WTC11 (cell line): Measurements from ENCODE around the gene APOBEC2. TPM values are rescaled to one million over a fixed set of nuclear protein-coding genes. Genes with fewer than 3 reads are reported as not detected.
A peak's percentile ranks its signal among the peaks of the same experiment; 100 is the strongest.

Experiments
- ATAC-seq: fragments of 200-7000 bp; cut with Tn5 transposase; 2 replicates; pipeline ENCODE4 v1.10.0; 2021; ENCODE audit warnings: mild to moderate bottlenecking, moderate library complexity
- CTCF ChIA-PET: fragments of 300-600 bp; sonication (Branson Sonifier 250); formaldehyde crosslinking; loops from one replicate; lab custom pipeline; 2021; ENCODE audit warnings: antibody characterized with exemption; lab: Charles Lee
- POLR2A ChIA-PET: fragments of 350-600 bp; sonication (Branson Sonifier 250); formaldehyde crosslinking; loops from one replicate; lab custom pipeline; 2021; ENCODE audit warnings: antibody characterized with exemption; lab: Charles Lee
- DNase-seq: peaks from one replicate; pipeline ENCODE4 v3.0.0; 2021; ENCODE audit warnings: low spot score
- H3K27ac Mint-ChIP-seq: 2 replicates; pipeline ENCODE4 v1.8.0; 2021; ENCODE audit warnings: mixed read lengths
- H3K27me3 Mint-ChIP-seq: 2 replicates; pipeline ENCODE4 v1.8.0; 2021; ENCODE audit warnings: low read depth, mild to moderate bottlenecking, moderate library complexity, mixed read lengths
- H3K36me3 Mint-ChIP-seq: 2 replicates; pipeline ENCODE4 v1.8.0; 2021; ENCODE audit warnings: mixed read lengths
- H3K4me1 Mint-ChIP-seq: 2 replicates; pipeline ENCODE4 v1.8.0; 2022; ENCODE audit warnings: mixed read lengths
- H3K4me3 Mint-ChIP-seq: 2 replicates; pipeline ENCODE4 v1.8.0; 2021; ENCODE audit warnings: mild to moderate bottlenecking, moderate library complexity, mixed read lengths
- H3K9me3 Mint-ChIP-seq: 2 replicates; pipeline ENCODE4 v1.8.0; 2021; ENCODE audit warnings: mixed read lengths
- ATF1 ChIP-seq: sonication (generic); formaldehyde crosslinking; IDR thresholded peaks from 2 replicates; pipeline ENCODE4 v1.8.1; 2023; ENCODE audit warnings: mild to moderate bottlenecking, moderate library complexity, missing genetic modification reagents
- CREB1 ChIP-seq: sonication (generic); formaldehyde crosslinking; IDR thresholded peaks from 2 replicates; pipeline ENCODE4 v1.8.0; 2023; ENCODE audit warnings: mild to moderate bottlenecking, missing genetic modification reagents
- CREM ChIP-seq: sonication (generic); formaldehyde crosslinking; IDR thresholded peaks from 2 replicates; pipeline ENCODE4 v1.8.1; 2022; ENCODE audit warnings: mild to moderate bottlenecking, missing genetic modification reagents, moderate library complexity
- EMX1 ChIP-seq: fragments of 250-450 bp; sonication (Bioruptor Pico); IDR thresholded peaks from 2 replicates; pipeline ENCODE4 v1.8.0; 2021; ENCODE audit warnings: mild to moderate bottlenecking
- FOXP4 ChIP-seq: sonication (generic); formaldehyde crosslinking; IDR thresholded peaks from 2 replicates; pipeline ENCODE4 v1.8.0; 2022; ENCODE audit warnings: mild to moderate bottlenecking, missing genetic modification reagents
- HMGA2 ChIP-seq: fragments of 250-450 bp; sonication (Bioruptor Pico); IDR thresholded peaks from 2 replicates; pipeline ENCODE4 v1.4.0; 2021; ENCODE audit warnings: mild to moderate bottlenecking, moderate library complexity
- NR3C1 ChIP-seq: sonication (generic); formaldehyde crosslinking; conservative IDR thresholded peaks from 2 replicates; pipeline ENCODE4 v1.8.1; 2023; ENCODE audit warnings: low read depth, mild to moderate bottlenecking, missing genetic modification reagents
- SMAD3 ChIP-seq: sonication (generic); formaldehyde crosslinking; IDR thresholded peaks from 2 replicates; pipeline ENCODE4 v1.8.0; 2022; ENCODE audit warnings: missing genetic modification reagents, mild to moderate bottlenecking, borderline replicate concordance
- TEAD1 ChIP-seq: sonication (generic); formaldehyde crosslinking; IDR thresholded peaks from 2 replicates; pipeline ENCODE4 v1.8.0; 2022; ENCODE audit warnings: mild to moderate bottlenecking, missing genetic modification reagents
- ZNF263 ChIP-seq: sonication (generic); formaldehyde crosslinking; IDR thresholded peaks from 2 replicates; pipeline ENCODE4 v1.8.1; 2022; ENCODE audit warnings: low read depth, mild to moderate bottlenecking, moderate library complexity, missing genetic modification reagents
- ZNF416 ChIP-seq: fragments of 250-450 bp; sonication (Bioruptor Pico); IDR thresholded peaks from 2 replicates; pipeline ENCODE4 v1.9.0; 2021; ENCODE audit warnings: mild to moderate bottlenecking, inconsistent platforms
- total RNA-seq: library from RNA; stranded (reverse); gene quantifications from 3 replicates; pipeline ENCODE4 v1.2.3, GENCODE V29; 2021
- TF ChIP-seq, protein P1 (sequence below): fragments of 200-600 bp; IDR thresholded peaks from 2 replicates; pipeline ENCODE4 v1.8.0; 2022; ENCODE audit warnings: antibody characterized with exemption
- TF ChIP-seq, protein P2 (sequence below): sonication (generic); formaldehyde crosslinking; IDR thresholded peaks from 2 replicates; pipeline ENCODE4 v1.8.1; 2023; ENCODE audit warnings: mild to moderate bottlenecking, missing genetic modification reagents, borderline replicate concordance
- TF ChIP-seq, protein P3 (sequence below): sonication (generic); formaldehyde crosslinking; IDR thresholded peaks from 2 replicates; pipeline ENCODE4 v1.8.0; 2022; ENCODE audit warnings: mild to moderate bottlenecking, missing genetic modification reagents
- TF ChIP-seq, protein P4 (sequence below): sonication (generic); formaldehyde crosslinking; conservative IDR thresholded peaks from 2 replicates; pipeline ENCODE4 v1.8.1; 2022; ENCODE audit warnings: mild to moderate bottlenecking, missing genetic modification reagents
- TF ChIP-seq, protein P5 (sequence below): sonication (generic); formaldehyde crosslinking; IDR thresholded peaks from 2 replicates; pipeline ENCODE4 v1.8.1; 2023; ENCODE audit warnings: mild to moderate bottlenecking, missing genetic modification reagents
- TF ChIP-seq, protein P6 (sequence below): fragments of 250-450 bp; sonication (Bioruptor Pico); IDR thresholded peaks from 2 replicates; pipeline ENCODE4 v2.1.2; 2022; ENCODE audit warnings: mild to moderate bottlenecking, moderate library complexity

The APOBEC2 gene
- total RNA-seq, 1 experiment from 2014 or later = not detected

DNA sequence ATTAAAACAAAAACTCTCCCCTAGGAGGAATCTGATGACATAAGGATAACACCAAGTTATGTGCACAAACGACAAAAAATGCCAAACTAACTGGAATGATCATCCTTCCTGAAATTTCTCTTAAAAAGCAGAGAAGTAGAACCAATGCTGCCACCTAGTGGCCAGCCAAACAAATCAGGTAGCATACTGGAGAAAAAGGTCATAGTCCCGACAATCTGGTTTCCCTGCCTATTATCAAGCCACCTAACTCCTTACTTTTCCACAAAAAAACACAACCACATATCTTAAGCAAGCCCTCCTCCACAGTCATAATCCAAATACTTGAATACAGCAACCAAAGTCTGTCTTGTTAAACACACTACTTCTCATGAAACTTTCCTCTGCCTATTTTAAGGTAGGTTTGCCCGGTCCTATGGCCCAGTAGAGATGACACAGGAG, 13.9 kb downstream of the APOBEC2 start:
- Mint-ChIP-seq H3K9me3 (no peaks in the 10 kb centered on the region), H3K27me3 (no peaks in the 10 kb centered on the region), H3K27ac (0 out of 2 replicates have a peak overlapping the region, but pooled peaks have one; percentile 58), H3K4me3 (no peak overlapping the region), H3K36me3 (peaks cover 44% of the 10 kb centered on the region), H3K4me1 (peaks cover 15% of the 10 kb centered on the region)
- ATAC-seq (no peak), DNase-seq (peak; percentile 66)
- CTCF ChIA-PET = interaction anchor here (1.0 kb wide), 1 partner anchor 69 kb away, joined by 4 read pairs; no protein-coding TSS in a partner anchor
- POLR2A ChIA-PET = no interaction called here
- TF ChIP-seq, protein P1, sequence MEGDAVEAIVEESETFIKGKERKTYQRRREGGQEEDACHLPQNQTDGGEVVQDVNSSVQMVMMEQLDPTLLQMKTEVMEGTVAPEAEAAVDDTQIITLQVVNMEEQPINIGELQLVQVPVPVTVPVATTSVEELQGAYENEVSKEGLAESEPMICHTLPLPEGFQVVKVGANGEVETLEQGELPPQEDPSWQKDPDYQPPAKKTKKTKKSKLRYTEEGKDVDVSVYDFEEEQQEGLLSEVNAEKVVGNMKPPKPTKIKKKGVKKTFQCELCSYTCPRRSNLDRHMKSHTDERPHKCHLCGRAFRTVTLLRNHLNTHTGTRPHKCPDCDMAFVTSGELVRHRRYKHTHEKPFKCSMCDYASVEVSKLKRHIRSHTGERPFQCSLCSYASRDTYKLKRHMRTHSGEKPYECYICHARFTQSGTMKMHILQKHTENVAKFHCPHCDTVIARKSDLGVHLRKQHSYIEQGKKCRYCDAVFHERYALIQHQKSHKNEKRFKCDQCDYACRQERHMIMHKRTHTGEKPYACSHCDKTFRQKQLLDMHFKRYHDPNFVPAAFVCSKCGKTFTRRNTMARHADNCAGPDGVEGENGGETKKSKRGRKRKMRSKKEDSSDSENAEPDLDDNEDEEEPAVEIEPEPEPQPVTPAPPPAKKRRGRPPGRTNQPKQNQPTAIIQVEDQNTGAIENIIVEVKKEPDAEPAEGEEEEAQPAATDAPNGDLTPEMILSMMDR = peak; percentile 81
- TF ChIP-seq, protein P2, sequence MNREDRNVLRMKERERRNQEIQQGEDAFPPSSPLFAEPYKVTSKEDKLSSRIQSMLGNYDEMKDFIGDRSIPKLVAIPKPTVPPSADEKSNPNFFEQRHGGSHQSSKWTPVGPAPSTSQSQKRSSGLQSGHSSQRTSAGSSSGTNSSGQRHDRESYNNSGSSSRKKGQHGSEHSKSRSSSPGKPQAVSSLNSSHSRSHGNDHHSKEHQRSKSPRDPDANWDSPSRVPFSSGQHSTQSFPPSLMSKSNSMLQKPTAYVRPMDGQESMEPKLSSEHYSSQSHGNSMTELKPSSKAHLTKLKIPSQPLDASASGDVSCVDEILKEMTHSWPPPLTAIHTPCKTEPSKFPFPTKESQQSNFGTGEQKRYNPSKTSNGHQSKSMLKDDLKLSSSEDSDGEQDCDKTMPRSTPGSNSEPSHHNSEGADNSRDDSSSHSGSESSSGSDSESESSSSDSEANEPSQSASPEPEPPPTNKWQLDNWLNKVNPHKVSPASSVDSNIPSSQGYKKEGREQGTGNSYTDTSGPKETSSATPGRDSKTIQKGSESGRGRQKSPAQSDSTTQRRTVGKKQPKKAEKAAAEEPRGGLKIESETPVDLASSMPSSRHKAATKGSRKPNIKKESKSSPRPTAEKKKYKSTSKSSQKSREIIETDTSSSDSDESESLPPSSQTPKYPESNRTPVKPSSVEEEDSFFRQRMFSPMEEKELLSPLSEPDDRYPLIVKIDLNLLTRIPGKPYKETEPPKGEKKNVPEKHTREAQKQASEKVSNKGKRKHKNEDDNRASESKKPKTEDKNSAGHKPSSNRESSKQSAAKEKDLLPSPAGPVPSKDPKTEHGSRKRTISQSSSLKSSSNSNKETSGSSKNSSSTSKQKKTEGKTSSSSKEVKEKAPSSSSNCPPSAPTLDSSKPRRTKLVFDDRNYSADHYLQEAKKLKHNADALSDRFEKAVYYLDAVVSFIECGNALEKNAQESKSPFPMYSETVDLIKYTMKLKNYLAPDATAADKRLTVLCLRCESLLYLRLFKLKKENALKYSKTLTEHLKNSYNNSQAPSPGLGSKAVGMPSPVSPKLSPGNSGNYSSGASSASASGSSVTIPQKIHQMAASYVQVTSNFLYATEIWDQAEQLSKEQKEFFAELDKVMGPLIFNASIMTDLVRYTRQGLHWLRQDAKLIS (CRISPR knock-in tag) = no peak

- CTCF ChIA-PET = interaction anchor here (1.2 to 3.0 kb wide), 3 partner anchors 32 to 111 kb away, joined by 6 to 12 read pairs (median 6); partner anchors contain the start of gene UNC5CL
- Mint-ChIP-seq H3K27me3 (no peaks in the 10 kb centered on the region), H3K27ac (peak overlapping the region; percentile 98), H3K4me3 (peak overlapping the region; percentile 94), H3K36me3 (peaks cover 29% of the 10 kb centered on the region), H3K9me3 (no peaks in the 10 kb centered on the region), H3K4me1 (peaks cover 38% of the 10 kb centered on the region)
- ATAC-seq (no peak), DNase-seq (peak; percentile 72)
- POLR2A ChIA-PET = no interaction called here
- TF ChIP-seq ZNF263 (CRISPR knock-in tag) (no peak), FOXP4 (CRISPR knock-in tag) (0 out of 2 replicates have a peak, but pooled peaks have one; percentile 31), CREM (CRISPR knock-in tag) (no peak)
- TF ChIP-seq, protein P3, sequence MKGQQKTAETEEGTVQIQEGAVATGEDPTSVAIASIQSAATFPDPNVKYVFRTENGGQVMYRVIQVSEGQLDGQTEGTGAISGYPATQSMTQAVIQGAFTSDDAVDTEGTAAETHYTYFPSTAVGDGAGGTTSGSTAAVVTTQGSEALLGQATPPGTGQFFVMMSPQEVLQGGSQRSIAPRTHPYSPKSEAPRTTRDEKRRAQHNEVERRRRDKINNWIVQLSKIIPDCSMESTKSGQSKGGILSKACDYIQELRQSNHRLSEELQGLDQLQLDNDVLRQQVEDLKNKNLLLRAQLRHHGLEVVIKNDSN (CRISPR knock-in tag) = no peak
Observed at GRCh38 chr6:41071501-41071922, 18.5 kb downstream of the APOBEC2 start.

GRCh38 chr6:41071923-41072835, 19.2 kb downstream of the APOBEC2 start, which contains the start of gene OARD1:
TSS of gene OARD1 (minus strand) at chr6:41072356. CDS start at chr6:41071634, 722 bp downstream.
- no peaks in the 10 kb centered on the region for H3K9me3 Mint-ChIP-seq
- ChIA-PET CTCF (interaction anchor here (0.6 to 3.0 kb wide), 7 partner anchors 10 to 120 kb away, joined by 3 to 12 read pairs (median 6); partner anchors contain the start of gene UNC5CL), POLR2A (interaction anchor here (0.7 to 1.0 kb wide), 5 partner anchors 16 to 274 kb away, joined by 3 read pairs; no protein-coding TSS in a partner anchor)
- peak; percentile 96 for DNase-seq
- peak within 1 kb of the TSS; percentile 94 for H3K4me3 Mint-ChIP-seq
- H3K4me1 Mint-ChIP-seq = peaks cover 38% of the 10 kb centered on the region
- peaks cover 22% of the 10 kb centered on the region for H3K36me3 Mint-ChIP-seq
- peak within 1 kb of the TSS; percentile 98 for H3K27ac Mint-ChIP-seq
- no peaks in the 10 kb centered on the region for H3K27me3 Mint-ChIP-seq
- peak; percentile 76 for ATAC-seq
- TF ChIP-seq ATF1 (CRISPR knock-in tag) (no peak), HMGA2 (CRISPR knock-in tag) (no peak), TEAD1 (CRISPR knock-in tag) (no peak), SMAD3 (no peak), ZNF416 (no peak), EMX1 (CRISPR knock-in tag) (no peak), NR3C1 (CRISPR knock-in tag) (no peak), CREB1 (CRISPR knock-in tag) (no peak)
- TF ChIP-seq, protein P4, sequence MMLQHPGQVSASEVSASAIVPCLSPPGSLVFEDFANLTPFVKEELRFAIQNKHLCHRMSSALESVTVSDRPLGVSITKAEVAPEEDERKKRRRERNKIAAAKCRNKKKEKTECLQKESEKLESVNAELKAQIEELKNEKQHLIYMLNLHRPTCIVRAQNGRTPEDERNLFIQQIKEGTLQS (CRISPR knock-in tag) = no peak
- TF ChIP-seq, protein P5, sequence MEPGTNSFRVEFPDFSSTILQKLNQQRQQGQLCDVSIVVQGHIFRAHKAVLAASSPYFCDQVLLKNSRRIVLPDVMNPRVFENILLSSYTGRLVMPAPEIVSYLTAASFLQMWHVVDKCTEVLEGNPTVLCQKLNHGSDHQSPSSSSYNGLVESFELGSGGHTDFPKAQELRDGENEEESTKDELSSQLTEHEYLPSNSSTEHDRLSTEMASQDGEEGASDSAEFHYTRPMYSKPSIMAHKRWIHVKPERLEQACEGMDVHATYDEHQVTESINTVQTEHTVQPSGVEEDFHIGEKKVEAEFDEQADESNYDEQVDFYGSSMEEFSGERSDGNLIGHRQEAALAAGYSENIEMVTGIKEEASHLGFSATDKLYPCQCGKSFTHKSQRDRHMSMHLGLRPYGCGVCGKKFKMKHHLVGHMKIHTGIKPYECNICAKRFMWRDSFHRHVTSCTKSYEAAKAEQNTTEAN (CRISPR knock-in tag) = 0 out of 2 replicates have a peak, but pooled peaks have one; percentile 37
- TF ChIP-seq, protein P6, sequence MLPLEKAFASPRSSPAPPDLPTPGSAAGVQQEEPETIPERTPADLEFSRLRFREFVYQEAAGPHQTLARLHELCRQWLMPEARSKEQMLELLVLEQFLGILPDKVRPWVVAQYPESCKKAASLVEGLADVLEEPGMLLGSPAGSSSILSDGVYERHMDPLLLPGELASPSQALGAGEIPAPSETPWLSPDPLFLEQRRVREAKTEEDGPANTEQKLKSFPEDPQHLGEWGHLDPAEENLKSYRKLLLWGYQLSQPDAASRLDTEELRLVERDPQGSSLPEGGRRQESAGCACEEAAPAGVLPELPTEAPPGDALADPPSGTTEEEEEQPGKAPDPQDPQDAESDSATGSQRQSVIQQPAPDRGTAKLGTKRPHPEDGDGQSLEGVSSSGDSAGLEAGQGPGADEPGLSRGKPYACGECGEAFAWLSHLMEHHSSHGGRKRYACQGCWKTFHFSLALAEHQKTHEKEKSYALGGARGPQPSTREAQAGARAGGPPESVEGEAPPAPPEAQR = no peak
